Gastroesophageal sphincter (tissue), 3 donors: ENCODE data around the gene DNAJB1.

Experiments
- CTCF ChIP-seq, 4 experiments: fragments of 200-600 bp in 2 of 4; fragments of 450-650 bp in 2 of 4; sonication (generic) in 1 of 4; IDR thresholded peaks; one replicate each; pipeline ENCODE4 v1.5.1; 2017 to 2019; ENCODE audit warnings: antibody characterized with exemption in 4 of 4, mild to moderate bottlenecking in 2 of 4, moderate library complexity in 2 of 4
- POLR2A ChIP-seq, 2 donors: fragments of 450-650 bp; IDR thresholded peaks; one replicate each; pipeline ENCODE4 v1.6.1; 2017; ENCODE audit warnings: antibody characterized with exemption in 2 of 2, mild to moderate bottlenecking in 2 of 2, moderate library complexity in 1 of 2
- POLR2AphosphoS5 ChIP-seq: sonication (generic); formaldehyde crosslinking; IDR thresholded peaks from one replicate; pipeline ENCODE4 v1.6.1; 2017; ENCODE audit warnings: antibody characterized with exemption

- TF ChIP-seq POLR2A (IDR thresholded peaks at IDR 0.05): no peak
- TF ChIP-seq CTCF (IDR thresholded peaks at IDR 0.05): no peak
- TF ChIP-seq POLR2AphosphoS5: no peak
These were observed 7.6 kb downstream of the DNAJB1 start for GRCh38 chr19:14510311-14511228.
